Loucy (cell line): ENCODE data around the gene TTLL13.

ENCODE experiments used
- CTCF ChIP-seq: fragments of 200-600 bp; sonication (generic); conservative IDR thresholded peaks from 2 replicates; pipeline ENCODE4 v1.5.1; 2014; ENCODE audit warnings: mild to moderate bottlenecking, antibody characterized with exemption, low read length
- EZH2phosphoT487 ChIP-seq: fragments of 200-600 bp; IDR thresholded peaks from 2 replicates; pipeline ENCODE4 v1.6.1; 2018; ENCODE audit warnings: antibody characterized with exemption, mild to moderate bottlenecking, moderate library complexity, borderline replicate concordance

- TF ChIP-seq CTCF, result no peak
- TF ChIP-seq EZH2phosphoT487, result no peak
Observed at GRCh38 chr15:90208356-90208755, 41.0 kb upstream of the TTLL13 start.
